ENCODE data around the gene CDH2. TPM values are rescaled to one million over a fixed set of nuclear protein-coding genes. Genes with fewer than 3 reads are reported as not detected.

CDH2 gene
- total and polyA plus RNA-seq, 2 experiments from 2014 or later = 14.7 to 36.9 TPM

GRCh38 chr18:28045880-28046279 is 131.1 kb downstream of the CDH2 start:
- Mint-ChIP-seq H3K4me3 (no peak overlapping the region), H3K36me3 (ENCODE audit: low read depth) (no peaks in the 10 kb centered on the region), H3K4me1 (peaks cover 37% of the 10 kb centered on the region), H3K27me3 (ENCODE audit: insufficient read depth, low read depth, poor library complexity) (no peaks in the 10 kb centered on the region), H3K27ac (peak overlapping the region; percentile 67; the same call in 1 of the 2 replicates), H3K9me3 (no peaks in the 10 kb centered on the region)
- Histone ChIP-seq H3K36me3 (ENCODE audit: insufficient read depth) (no peaks in the 10 kb centered on the region), H3K4me3 (peak overlapping the region; percentile 12; the same call in 1 of the 2 replicates), H2AFZ (no peak overlapping the region), H3K9me2 (ENCODE audit: insufficient read depth) (no peaks in the 10 kb centered on the region), H4K20me1 (replicated peaks; ENCODE audit: insufficient read depth) (no peaks in the 10 kb centered on the region), H3K27me3 (ENCODE audit: insufficient read depth) (no peaks in the 10 kb centered on the region), H3K4me1 (ENCODE audit: insufficient read depth) (peaks cover 52% of the 10 kb centered on the region), H3F3A (replicated peaks; ENCODE audit: low read depth) (no peaks in the 10 kb centered on the region), H3K79me2 (replicated peaks; ENCODE audit: insufficient read depth) (no peaks in the 10 kb centered on the region), H3K4me2 (peak overlapping the region; percentile 24), H3K27ac (ENCODE audit: low read depth) (peak overlapping the region; percentile 78)
- peak; percentile 26; the same call in 2 of the 3 replicates for ATAC-seq
- TF ChIP-seq JUNB (IDR thresholded peaks at IDR 0.05; ENCODE audit: unreplicated experiment) = no peak
- TF ChIP-seq POLR2AphosphoS5 (IDR thresholded peaks at IDR 0.05; ENCODE audit: low read depth) = no peak
- TF ChIP-seq CREB1 (CRISPR knock-in tag; IDR thresholded peaks at IDR 0.05; ENCODE audit: low read depth) = no peak
- no peak for TF ChIP-seq EZH2 (IDR thresholded peaks at IDR 0.05; ENCODE audit: low read depth, unreplicated experiment)
- no peak for TF ChIP-seq STAT1 (IDR thresholded peaks at IDR 0.05; ENCODE audit: unreplicated experiment)
- TF ChIP-seq NANOG (IDR thresholded peaks at IDR 0.05; ENCODE audit: borderline replicate concordance) = no peak
- no peak for TF ChIP-seq CTCF (conservative IDR thresholded peaks at IDR 0.05; ENCODE audit: low read depth in 2 of 2)
- DNase-seq (ENCODE audit: low spot score) = peak; percentile 47

GRCh38 chr18:28045176-28045810 is 131.6 kb downstream of the CDH2 start:
- no peak overlapping the region for H2AFZ ChIP-seq
- H3K27ac ChIP-seq (ENCODE audit: low read depth) = peak overlapping the region; percentile 78
- peaks cover 52% of the 10 kb centered on the region for H3K4me1 ChIP-seq (ENCODE audit: insufficient read depth)
- no peaks in the 10 kb centered on the region for H3K36me3 ChIP-seq (ENCODE audit: insufficient read depth)
- Mint-ChIP-seq H3K27me3 (ENCODE audit: insufficient read depth, low read depth, poor library complexity) (no peaks in the 10 kb centered on the region), H3K27ac (peak overlapping the region; percentile 32), H3K4me1 (peaks cover 37% of the 10 kb centered on the region), H3K4me3 (no peak overlapping the region), H3K9me3 (no peaks in the 10 kb centered on the region), H3K36me3 (ENCODE audit: low read depth) (no peaks in the 10 kb centered on the region)
- H3F3A ChIP-seq (replicated peaks; ENCODE audit: low read depth) = no peaks in the 10 kb centered on the region
- H3K4me2 ChIP-seq = peak overlapping the region; percentile 24
- TF ChIP-seq CREB1 (CRISPR knock-in tag; IDR thresholded peaks at IDR 0.05; ENCODE audit: low read depth) (0 out of 2 replicates have a peak, but pooled peaks have one; percentile 22), JUNB (IDR thresholded peaks at IDR 0.05; ENCODE audit: unreplicated experiment) (no peak)
- no peaks in the 10 kb centered on the region for H3K9me2 ChIP-seq (ENCODE audit: insufficient read depth)
- ATAC-seq = peak; percentile 40
- peak; percentile 14 for DNase-seq (ENCODE audit: low spot score)
- no peaks in the 10 kb centered on the region for H3K27me3 ChIP-seq (ENCODE audit: insufficient read depth)
- H3K79me2 ChIP-seq (replicated peaks; ENCODE audit: insufficient read depth) = no peaks in the 10 kb centered on the region
- H4K20me1 ChIP-seq (replicated peaks; ENCODE audit: insufficient read depth) = no peaks in the 10 kb centered on the region
- peak overlapping the region; percentile 12; the same call in 1 of the 2 replicates for H3K4me3 ChIP-seq

- Histone ChIP-seq H3K9me2 (ENCODE audit: insufficient read depth) (no peaks in the 10 kb centered on the region), H3K4me1 (ENCODE audit: insufficient read depth) (peaks cover 43% of the 10 kb centered on the region), H3K36me3 (ENCODE audit: insufficient read depth) (no peaks in the 10 kb centered on the region), H3F3A (replicated peaks; ENCODE audit: low read depth) (no peaks in the 10 kb centered on the region), H3K27ac (ENCODE audit: low read depth) (no peak overlapping the region), H4K20me1 (replicated peaks; ENCODE audit: insufficient read depth) (no peaks in the 10 kb centered on the region), H3K4me2 (no peak overlapping the region), H3K4me3 (no peak overlapping the region), H3K27me3 (ENCODE audit: insufficient read depth) (no peaks in the 10 kb centered on the region), H2AFZ (no peak overlapping the region), H3K79me2 (replicated peaks; ENCODE audit: insufficient read depth) (no peaks in the 10 kb centered on the region)
- Mint-ChIP-seq H3K27ac (no peak overlapping the region), H3K4me1 (peaks cover 36% of the 10 kb centered on the region), H3K9me3 (no peaks in the 10 kb centered on the region), H3K4me3 (no peak overlapping the region), H3K27me3 (ENCODE audit: insufficient read depth, low read depth, poor library complexity) (no peaks in the 10 kb centered on the region), H3K36me3 (ENCODE audit: low read depth) (no peaks in the 10 kb centered on the region)
- TF ChIP-seq ZNF331 (CRISPR knock-in tag; IDR thresholded peaks at IDR 0.05; ENCODE audit: low read depth) = no peak
- DNase-seq (ENCODE audit: low spot score) (no peak), ATAC-seq (no peak)
These were observed 132.9 kb downstream of the CDH2 start for GRCh38 chr18:28044036-28044435.
